ENCODE results near the gene TMEM44.

TMEM44 gene

DNA sequence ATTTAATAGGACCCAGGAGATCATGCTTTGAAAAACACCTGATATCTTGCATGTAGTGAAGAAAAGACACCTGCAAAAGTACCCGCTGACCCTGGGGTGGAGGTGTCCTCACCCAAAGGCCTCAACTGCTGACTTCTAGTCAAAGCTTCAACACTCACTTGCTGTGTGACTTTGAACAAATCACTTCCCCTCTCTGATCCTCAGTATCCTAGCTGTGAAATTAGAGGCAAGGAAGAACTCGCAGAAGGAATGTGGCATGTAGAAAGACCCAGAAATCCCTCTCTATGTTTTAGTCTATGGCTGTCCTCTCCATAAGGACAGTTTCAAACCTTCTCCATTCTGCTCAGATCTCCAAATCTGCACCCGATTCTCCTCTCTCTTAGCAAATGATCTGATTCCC is 93.7 kb downstream of the TMEM44 start:
- no peak for DNase-seq (ENCODE audit: extremely low read depth, low read depth)
- TF ChIP-seq, protein P1, sequence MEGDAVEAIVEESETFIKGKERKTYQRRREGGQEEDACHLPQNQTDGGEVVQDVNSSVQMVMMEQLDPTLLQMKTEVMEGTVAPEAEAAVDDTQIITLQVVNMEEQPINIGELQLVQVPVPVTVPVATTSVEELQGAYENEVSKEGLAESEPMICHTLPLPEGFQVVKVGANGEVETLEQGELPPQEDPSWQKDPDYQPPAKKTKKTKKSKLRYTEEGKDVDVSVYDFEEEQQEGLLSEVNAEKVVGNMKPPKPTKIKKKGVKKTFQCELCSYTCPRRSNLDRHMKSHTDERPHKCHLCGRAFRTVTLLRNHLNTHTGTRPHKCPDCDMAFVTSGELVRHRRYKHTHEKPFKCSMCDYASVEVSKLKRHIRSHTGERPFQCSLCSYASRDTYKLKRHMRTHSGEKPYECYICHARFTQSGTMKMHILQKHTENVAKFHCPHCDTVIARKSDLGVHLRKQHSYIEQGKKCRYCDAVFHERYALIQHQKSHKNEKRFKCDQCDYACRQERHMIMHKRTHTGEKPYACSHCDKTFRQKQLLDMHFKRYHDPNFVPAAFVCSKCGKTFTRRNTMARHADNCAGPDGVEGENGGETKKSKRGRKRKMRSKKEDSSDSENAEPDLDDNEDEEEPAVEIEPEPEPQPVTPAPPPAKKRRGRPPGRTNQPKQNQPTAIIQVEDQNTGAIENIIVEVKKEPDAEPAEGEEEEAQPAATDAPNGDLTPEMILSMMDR (IDR thresholded peaks at IDR 0.05; ENCODE audit: low read depth, low read length) = no peak

DNA sequence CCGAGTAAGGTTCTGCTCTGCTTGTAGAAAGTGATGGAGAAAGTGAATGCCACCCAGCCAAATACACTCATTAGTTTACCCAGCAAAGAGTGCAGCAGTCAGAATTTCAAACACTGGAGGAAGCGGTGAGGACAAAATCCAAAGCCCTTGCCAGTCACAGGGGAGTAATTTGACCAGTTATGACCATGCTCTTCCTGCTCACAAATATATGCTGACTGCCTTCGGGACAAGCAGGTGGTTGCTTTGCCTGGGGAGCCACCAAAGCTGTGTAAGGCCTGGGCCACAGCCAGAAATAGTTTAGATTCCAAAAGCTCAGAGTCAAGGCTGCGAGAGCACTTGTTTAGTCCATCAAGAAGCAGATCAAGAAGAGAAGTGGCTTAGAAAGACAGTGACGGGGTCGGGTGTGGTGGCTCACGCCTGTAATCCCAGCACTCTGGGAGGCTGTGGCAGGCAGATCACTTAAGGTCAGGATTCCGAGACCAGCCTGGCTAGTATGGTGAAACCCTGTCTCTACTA is 95.4 kb downstream of the TMEM44 start:
- DNase-seq (ENCODE audit: extremely low read depth, low read depth) = no peak
- TF ChIP-seq, protein P1 (IDR thresholded peaks at IDR 0.05; ENCODE audit: low read depth, low read length) = no peak

Data from AG09319 (cell line).